Measurements from ENCODE around the gene RAP1B.

GRCh38 chr12:68638171-68638570 lies 27.5 kb downstream of the RAP1B start:
- TF ChIP-seq CTCF (IDR thresholded peaks at IDR 0.05) = no peak
- no peak for TF ChIP-seq EP300 (IDR thresholded peaks at IDR 0.05)

Measured in ovary (tissue), 3 donors.